HCT116 (cell line): ENCODE results near the gene ZBTB20. TPM values are rescaled to one million over a fixed set of nuclear protein-coding genes. Genes with fewer than 3 reads are reported as not detected.

Source experiments
- ATAC-seq: fragments of 200-7000 bp; cut with Tn5 transposase; 2 replicates; pipeline ENCODE4 v1.9.1; 2020; ENCODE audit warnings: mild to moderate bottlenecking, moderate library complexity
- BruUV-seq: library from RNA; stranded (reverse); fragments of 400-500 nt; replicated peaks from 2 replicates; lab custom pipeline; 2021; lab: Mats Ljungman, UMichigan
- CTCF ChIA-PET: fragments of 300-600 bp; sonication (Branson Sonifier 250); formaldehyde crosslinking; loops from one replicate; lab custom pipeline; 2021; ENCODE audit warnings: antibody characterized with exemption; lab: Charles Lee
- POLR2A ChIA-PET: fragments of 300-600, 350-600 bp; sonication (Branson Sonifier 250); formaldehyde crosslinking; loops from one replicate; lab custom pipeline; 2021; ENCODE audit warnings: antibody characterized with exemption; lab: Charles Lee
- RAD21 ChIA-PET, 2 experiments: fragments of 300-600 bp; sonication (Branson Sonifier 250); formaldehyde crosslinking; loops; one replicate each; lab custom pipeline; 2023; ENCODE audit warnings: low total read pairs in 2 of 2; ENCODE audit not compliant: uncharacterized antibody in 2 of 2, unreplicated experiment in 2 of 2, low non-redundant PET in 1 of 2; lab: Charles Lee
- DNase-seq: peaks from one replicate; pipeline ENCODE4 v3.0.0-alpha.2; 2010; ENCODE audit warnings: low read depth, low spot score
- H2AFZ ChIP-seq: fragments of 200-600 bp; shearing (Covaris generic), sonication (generic); 2 replicates; pipeline ENCODE4 v1.6.1; 2017; ENCODE audit warnings: low read depth, mixed run types, mixed read lengths, antibody characterized with exemption, low read length; ENCODE audit not compliant: poor library complexity, severe bottlenecking
- H3K27ac ChIP-seq: 2 replicates; pipeline ENCODE4 v1.5.1; 2012; ENCODE audit warnings: low read depth, low read length
- H3K27me3 ChIP-seq: fragments of 200-600 bp; sonication (generic); 2 replicates; pipeline ENCODE4 v1.6.1; 2016; ENCODE audit warnings: mixed run types, low read length, mixed read lengths; ENCODE audit not compliant: insufficient read depth
- H3K36me3 ChIP-seq, 2 experiments: fragments of 200-500 bp in 1 of 2; fragments of 200-600 bp in 1 of 2; sonication (Bioruptor generic) in 1 of 2; sonication (generic) in 1 of 2; 2 replicates each; pipeline versions ENCODE4 v1.5.1 to v1.6.1; 2014 to 2016; ENCODE audit warnings: low read length in 2 of 2, inconsistent platforms in 1 of 2, mixed read lengths in 1 of 2, mixed run types in 1 of 2; ENCODE audit not compliant: insufficient read depth in 2 of 2, control insufficient read depth in 1 of 2
- H3K4me1 ChIP-seq, 2 experiments: fragments of 200-600 bp in 1 of 2; sonication (generic) in 1 of 2; 2 replicates each; pipeline versions ENCODE4 v1.5.1 to v1.6.1; 2012 to 2017; ENCODE audit warnings: low read length in 2 of 2, inconsistent platforms in 1 of 2, mild to moderate bottlenecking in 1 of 2, mixed read lengths in 1 of 2, mixed run types in 1 of 2, moderate library complexity in 1 of 2; ENCODE audit not compliant: insufficient read depth in 2 of 2, control insufficient read depth in 1 of 2
- H3K4me2 ChIP-seq: fragments of 200-600 bp; sonication (generic); 2 replicates; pipeline ENCODE4 v1.6.1; 2017; ENCODE audit warnings: mixed run types, low read length, mixed read lengths
- H3K4me3 ChIP-seq, 2 experiments: fragments of 200-600 bp in 1 of 2; sonication (generic) in 1 of 2; replicated peaks in 1 of 2; 2 replicates each; pipeline ENCODE4 v1.5.1; 2011 to 2016; ENCODE audit warnings: low read length in 2 of 2, control low read depth in 1 of 2, low read depth in 1 of 2, mild to moderate bottlenecking in 1 of 2, mixed read lengths in 1 of 2, mixed run types in 1 of 2
- H3K79me2 ChIP-seq: fragments of 200-600 bp; sonication (generic); 2 replicates; pipeline ENCODE4 v1.6.1; 2017; ENCODE audit warnings: mild to moderate bottlenecking, mixed run types, low read length, moderate library complexity, mixed read lengths; ENCODE audit not compliant: insufficient read depth
- H3K9ac ChIP-seq: fragments of 200-600 bp; sonication (generic); 2 replicates; pipeline ENCODE4 v1.6.1; 2016; ENCODE audit warnings: low read length, mixed read lengths
- H3K9me2 ChIP-seq: fragments of 200-600 bp; sonication (generic), shearing (Covaris generic); 2 replicates; pipeline ENCODE4 v1.6.1; 2017; ENCODE audit warnings: mixed run types, mild to moderate bottlenecking, moderate library complexity; ENCODE audit not compliant: insufficient read depth
- H3K9me3 ChIP-seq, 2 experiments: fragments of 200-500 bp in 1 of 2; fragments of 200-600 bp in 1 of 2; sonication (Bioruptor generic) in 1 of 2; sonication (generic) in 1 of 2; 2 replicates each; pipeline ENCODE4 v1.6.1; 2014 to 2017; ENCODE audit warnings: low read length in 2 of 2, mixed read lengths in 2 of 2, inconsistent platforms in 1 of 2, low read depth in 1 of 2, mild to moderate bottlenecking in 1 of 2, mixed run types in 1 of 2, moderate library complexity in 1 of 2; ENCODE audit not compliant: control insufficient read depth in 1 of 2, insufficient read depth in 1 of 2
- H4K20me1 ChIP-seq: fragments of 200-600 bp; sonication (generic), shearing (Covaris generic); 2 replicates; pipeline ENCODE4 v1.6.1; 2017; ENCODE audit warnings: mixed run types, mild to moderate bottlenecking, moderate library complexity; ENCODE audit not compliant: insufficient read depth
- ELF1 ChIP-seq: IDR thresholded peaks from 2 replicates; pipeline ENCODE4 v1.6.1; 2012; ENCODE audit warnings: low read depth, borderline replicate concordance
- EZH2 ChIP-seq: fragments of 200-600 bp; sonication (generic); IDR thresholded peaks from 2 replicates; pipeline ENCODE4 v1.6.1; 2017; ENCODE audit warnings: antibody characterized with exemption, mixed run types
- SIN3A ChIP-seq: IDR thresholded peaks from 2 replicates; pipeline ENCODE4 v1.6.1; 2012; ENCODE audit warnings: low read depth
- SP1 ChIP-seq: IDR thresholded peaks from 2 replicates; pipeline ENCODE4 v1.6.1; 2012; ENCODE audit warnings: low read depth
- TCF7L2 ChIP-seq: IDR thresholded peaks from 2 replicates; pipeline ENCODE4 v1.7.0; 2011; ENCODE audit warnings: borderline replicate concordance, inconsistent platforms; ENCODE audit not compliant: insufficient read depth, insufficient read length; ENCODE audit errors: extremely low read depth
- YY1 ChIP-seq: IDR thresholded peaks from 2 replicates; pipeline ENCODE4 v1.6.1; 2011; ENCODE audit warnings: low read length, low read depth, moderate library complexity, mild to moderate bottlenecking; ENCODE audit not compliant: insufficient replicate concordance; ENCODE audit errors: extremely low read depth
- intact Hi-C: fragments of 100-400 bp; cut with micrococcal nuclease; formaldehyde crosslinking; loops from 2 replicates; pipeline ENCODE4 v1.10.0; 2022
- total RNA-seq: library from RNA; stranded (reverse); gene quantifications from one replicate; pipeline ENCODE4 v1.2.1, GENCODE V29; 2021; ENCODE audit not compliant: unreplicated experiment
- TF ChIP-seq, protein P1 (sequence below), 3 experiments: fragments of 200-600 bp in 1 of 3; sonication (generic) in 1 of 3; IDR thresholded peaks in 2 of 3; conservative IDR thresholded peaks in 1 of 3; 2 replicates each; pipeline ENCODE4 v1.5.1; 2012 to 2017; ENCODE audit warnings: low read depth in 2 of 3, low read length in 2 of 3, antibody characterized with exemption in 1 of 3, borderline replicate concordance in 1 of 3, control low read depth in 1 of 3, mild to moderate bottlenecking in 1 of 3, mixed read lengths in 1 of 3, mixed run types in 1 of 3, moderate library complexity in 1 of 3; ENCODE audit not compliant: insufficient read depth in 1 of 3

The ZBTB20 gene
- total RNA-seq, 1 experiment from 2014 or later, result 42.1 TPM

DNA sequence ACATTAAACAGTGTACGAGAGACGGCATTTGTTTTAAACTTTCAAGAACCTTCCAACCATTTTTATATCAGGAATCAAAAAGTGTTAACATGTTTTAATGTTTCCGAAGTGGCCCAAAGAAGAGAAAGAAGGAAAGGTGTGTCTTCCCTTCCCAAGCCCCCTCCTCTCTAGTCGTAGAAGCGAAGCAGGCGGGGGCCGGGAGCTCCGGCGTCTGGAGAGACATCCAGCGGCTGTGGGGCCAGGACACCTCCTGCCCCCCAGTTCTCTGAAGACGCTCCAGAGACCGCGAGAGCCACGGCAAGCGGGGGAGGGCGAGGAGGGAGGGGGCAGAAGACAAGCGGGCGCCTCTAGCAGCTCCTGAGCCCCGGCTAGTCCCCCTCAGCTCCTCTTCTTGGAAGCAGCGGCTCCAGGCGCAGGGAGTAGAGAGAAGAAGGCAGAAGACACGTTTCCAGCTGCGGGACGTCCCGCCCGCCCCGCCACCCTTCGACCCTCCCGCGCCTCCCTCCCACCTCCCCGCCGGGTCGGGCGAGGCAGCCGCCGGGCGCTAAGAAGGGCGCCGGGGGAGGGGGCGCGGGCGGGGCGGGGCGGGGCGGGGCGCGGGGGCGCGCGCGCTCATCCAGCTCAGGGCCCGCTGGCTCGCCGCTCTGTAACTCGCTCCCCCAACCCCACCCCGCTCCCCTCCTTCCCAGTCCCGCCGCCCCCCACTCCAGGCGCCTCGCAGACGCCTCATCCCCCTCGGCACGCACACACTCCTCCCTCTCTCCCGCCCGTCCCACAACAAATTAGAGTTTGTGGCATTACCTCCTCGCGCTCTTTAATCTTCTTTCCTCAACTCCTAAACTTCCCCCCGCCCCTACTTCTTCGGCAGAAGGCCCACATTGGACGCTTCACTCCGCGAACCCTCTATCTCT is at the start of gene ZBTB20 (continued):
- TF ChIP-seq, protein P1, sequence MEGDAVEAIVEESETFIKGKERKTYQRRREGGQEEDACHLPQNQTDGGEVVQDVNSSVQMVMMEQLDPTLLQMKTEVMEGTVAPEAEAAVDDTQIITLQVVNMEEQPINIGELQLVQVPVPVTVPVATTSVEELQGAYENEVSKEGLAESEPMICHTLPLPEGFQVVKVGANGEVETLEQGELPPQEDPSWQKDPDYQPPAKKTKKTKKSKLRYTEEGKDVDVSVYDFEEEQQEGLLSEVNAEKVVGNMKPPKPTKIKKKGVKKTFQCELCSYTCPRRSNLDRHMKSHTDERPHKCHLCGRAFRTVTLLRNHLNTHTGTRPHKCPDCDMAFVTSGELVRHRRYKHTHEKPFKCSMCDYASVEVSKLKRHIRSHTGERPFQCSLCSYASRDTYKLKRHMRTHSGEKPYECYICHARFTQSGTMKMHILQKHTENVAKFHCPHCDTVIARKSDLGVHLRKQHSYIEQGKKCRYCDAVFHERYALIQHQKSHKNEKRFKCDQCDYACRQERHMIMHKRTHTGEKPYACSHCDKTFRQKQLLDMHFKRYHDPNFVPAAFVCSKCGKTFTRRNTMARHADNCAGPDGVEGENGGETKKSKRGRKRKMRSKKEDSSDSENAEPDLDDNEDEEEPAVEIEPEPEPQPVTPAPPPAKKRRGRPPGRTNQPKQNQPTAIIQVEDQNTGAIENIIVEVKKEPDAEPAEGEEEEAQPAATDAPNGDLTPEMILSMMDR (IDR thresholded peaks at IDR 0.05 in 2 of 3, conservative IDR thresholded peaks at IDR 0.05 in 1 of 3; ENCODE audit: borderline replicate concordance in 1 of 3, insufficient read depth in 1 of 3, low read depth in 2 of 3, low read length in 2 of 3), result no peak
- TF ChIP-seq TCF7L2 (peak; percentile 62), ELF1 (no peak), YY1 (no peak)

DNA sequence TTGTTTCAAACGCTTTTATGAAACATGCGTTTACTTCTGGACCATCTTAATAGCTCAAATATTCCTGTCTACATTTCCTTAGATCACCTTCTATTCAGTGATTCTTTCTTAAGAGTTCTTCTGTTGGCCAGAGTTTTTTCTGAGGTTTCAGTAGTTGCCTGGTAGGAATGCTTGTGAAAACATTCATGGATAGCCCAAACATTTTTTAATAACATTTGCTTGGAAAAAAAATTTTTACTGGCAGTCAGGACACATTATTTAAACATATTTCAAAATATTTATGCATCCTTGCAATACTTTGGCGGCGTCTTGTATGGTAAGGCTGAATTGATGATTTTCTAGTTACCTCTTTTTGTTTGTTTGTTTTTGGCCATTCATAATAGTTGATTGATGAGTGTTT is 47.4 kb upstream of the ZBTB20 start:
- Histone ChIP-seq H3K79me2 (no peaks in the 10 kb centered on the region), H2AFZ (no peak overlapping the region), H3K9me2 (no peaks in the 10 kb centered on the region), H3K9me3 (no peaks in the 10 kb centered on the region), H3K27me3 (no peaks in the 10 kb centered on the region), H3K4me2 (no peak overlapping the region), H4K20me1 (no peaks in the 10 kb centered on the region), H3K9ac (no peak overlapping the region), H3K36me3 (no peaks in the 10 kb centered on the region), H3K4me1 (no peaks in the 10 kb centered on the region), H3K4me3 (no peak overlapping the region), H3K27ac (no peak overlapping the region)
- ChIA-PET RAD21 (no interaction called here), CTCF (no interaction called here), POLR2A (no interaction called here)
- ATAC-seq (no peak), DNase-seq (no peak)
- intact Hi-C loops, result no loop called here
- TF ChIP-seq SIN3A, result no peak
- TF ChIP-seq SP1, result no peak
- no peak for TF ChIP-seq EZH2
- no TSS peak for BruUV-seq
